ENCODE results near the gene PRKAR2A.

DNA sequence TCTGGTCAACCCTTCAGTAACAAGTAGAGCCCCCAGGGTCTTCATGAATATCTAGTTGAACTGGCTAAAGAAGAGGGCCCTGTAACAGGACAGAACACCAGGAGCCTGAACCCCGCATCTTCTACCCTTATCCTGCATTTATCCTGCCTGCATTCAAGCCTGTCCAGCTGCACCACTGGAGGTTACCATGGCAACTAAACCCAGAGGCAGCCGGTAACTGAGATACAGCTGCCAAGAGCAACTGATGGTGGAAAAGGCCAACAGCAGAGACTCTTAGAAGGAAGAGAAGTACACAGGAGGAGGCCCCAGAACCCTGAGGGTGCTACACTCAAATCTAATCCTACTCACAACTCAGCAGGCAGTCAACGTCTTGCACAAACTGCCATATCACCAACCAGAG is 3.7 kb upstream of the PRKAR2A start:
- no peak for TF ChIP-seq SP2 (tag by site-specific recombination; IDR thresholded peaks at IDR 0.05)
- TF ChIP-seq ZNF560 (tag by site-specific recombination; IDR thresholded peaks at IDR 0.05; ENCODE audit: borderline replicate concordance): no peak
- no peak for TF ChIP-seq ZNF24 (tag by site-specific recombination; IDR thresholded peaks at IDR 0.05)
- no peak for TF ChIP-seq ZNF362 (tag by site-specific recombination; IDR thresholded peaks at IDR 0.05)
- TF ChIP-seq, protein P1, sequence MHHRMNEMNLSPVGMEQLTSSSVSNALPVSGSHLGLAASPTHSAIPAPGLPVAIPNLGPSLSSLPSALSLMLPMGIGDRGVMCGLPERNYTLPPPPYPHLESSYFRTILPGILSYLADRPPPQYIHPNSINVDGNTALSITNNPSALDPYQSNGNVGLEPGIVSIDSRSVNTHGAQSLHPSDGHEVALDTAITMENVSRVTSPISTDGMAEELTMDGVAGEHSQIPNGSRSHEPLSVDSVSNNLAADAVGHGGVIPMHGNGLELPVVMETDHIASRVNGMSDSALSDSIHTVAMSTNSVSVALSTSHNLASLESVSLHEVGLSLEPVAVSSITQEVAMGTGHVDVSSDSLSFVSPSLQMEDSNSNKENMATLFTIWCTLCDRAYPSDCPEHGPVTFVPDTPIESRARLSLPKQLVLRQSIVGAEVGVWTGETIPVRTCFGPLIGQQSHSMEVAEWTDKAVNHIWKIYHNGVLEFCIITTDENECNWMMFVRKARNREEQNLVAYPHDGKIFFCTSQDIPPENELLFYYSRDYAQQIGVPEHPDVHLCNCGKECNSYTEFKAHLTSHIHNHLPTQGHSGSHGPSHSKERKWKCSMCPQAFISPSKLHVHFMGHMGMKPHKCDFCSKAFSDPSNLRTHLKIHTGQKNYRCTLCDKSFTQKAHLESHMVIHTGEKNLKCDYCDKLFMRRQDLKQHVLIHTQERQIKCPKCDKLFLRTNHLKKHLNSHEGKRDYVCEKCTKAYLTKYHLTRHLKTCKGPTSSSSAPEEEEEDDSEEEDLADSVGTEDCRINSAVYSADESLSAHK (tag by site-specific recombination; IDR thresholded peaks at IDR 0.05): no peak
- TF ChIP-seq ZNF843 (tag by site-specific recombination; IDR thresholded peaks at IDR 0.05): no peak
- no peak for TF ChIP-seq CTCF (tag by site-specific recombination; IDR thresholded peaks at IDR 0.05)
- TF ChIP-seq ZBTB21 (tag by site-specific recombination; IDR thresholded peaks at IDR 0.05): no peak
- TF ChIP-seq, protein P2, sequence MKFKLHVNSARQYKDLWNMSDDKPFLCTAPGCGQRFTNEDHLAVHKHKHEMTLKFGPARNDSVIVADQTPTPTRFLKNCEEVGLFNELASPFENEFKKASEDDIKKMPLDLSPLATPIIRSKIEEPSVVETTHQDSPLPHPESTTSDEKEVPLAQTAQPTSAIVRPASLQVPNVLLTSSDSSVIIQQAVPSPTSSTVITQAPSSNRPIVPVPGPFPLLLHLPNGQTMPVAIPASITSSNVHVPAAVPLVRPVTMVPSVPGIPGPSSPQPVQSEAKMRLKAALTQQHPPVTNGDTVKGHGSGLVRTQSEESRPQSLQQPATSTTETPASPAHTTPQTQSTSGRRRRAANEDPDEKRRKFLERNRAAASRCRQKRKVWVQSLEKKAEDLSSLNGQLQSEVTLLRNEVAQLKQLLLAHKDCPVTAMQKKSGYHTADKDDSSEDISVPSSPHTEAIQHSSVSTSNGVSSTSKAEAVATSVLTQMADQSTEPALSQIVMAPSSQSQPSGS (tag by site-specific recombination; IDR thresholded peaks at IDR 0.05; ENCODE audit: low read depth): no peak

Data from HEK293 (cell line).